HG03520 (cell line): ENCODE data around the gene CLIP3.
A peak's percentile ranks its signal among the peaks of the same experiment; 100 is the strongest.
"Not testable (repeated sequence)": the region's sequence is repeated elsewhere in the genome, so short reads cannot be mapped to it uniquely, and the experiment has no call there.

Source experiments
- ATAC-seq: cut with Tn5 transposase; IDR thresholded peaks from one replicate; pipeline ENCODE4 v1.9.1; 2021; ENCODE audit warnings: mild to moderate bottlenecking, moderate library complexity; ENCODE audit not compliant: unreplicated experiment

The CLIP3 gene

DNA sequence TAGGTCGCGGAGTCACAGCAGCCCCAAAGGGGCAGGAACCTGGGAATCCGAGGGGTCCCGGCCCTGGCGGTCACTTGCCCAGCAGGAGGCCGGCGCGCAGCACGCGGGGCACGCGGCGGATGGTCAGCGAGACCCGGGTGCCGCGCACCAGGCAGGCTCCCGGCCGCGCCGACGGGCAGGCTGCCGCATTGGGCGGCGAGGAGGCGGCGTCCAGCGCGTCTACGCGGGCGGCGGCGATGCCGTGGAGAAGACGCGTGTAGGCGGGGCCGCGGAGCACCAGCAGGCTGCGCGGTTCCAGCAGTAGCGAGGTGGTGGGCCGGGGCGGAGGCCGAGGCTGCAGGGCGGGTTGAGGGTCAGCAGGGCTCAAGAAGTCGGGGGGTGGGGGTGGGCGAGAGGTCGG is 23.5 kb downstream of the CLIP3 start:
- no peak for ATAC-seq

DNA sequence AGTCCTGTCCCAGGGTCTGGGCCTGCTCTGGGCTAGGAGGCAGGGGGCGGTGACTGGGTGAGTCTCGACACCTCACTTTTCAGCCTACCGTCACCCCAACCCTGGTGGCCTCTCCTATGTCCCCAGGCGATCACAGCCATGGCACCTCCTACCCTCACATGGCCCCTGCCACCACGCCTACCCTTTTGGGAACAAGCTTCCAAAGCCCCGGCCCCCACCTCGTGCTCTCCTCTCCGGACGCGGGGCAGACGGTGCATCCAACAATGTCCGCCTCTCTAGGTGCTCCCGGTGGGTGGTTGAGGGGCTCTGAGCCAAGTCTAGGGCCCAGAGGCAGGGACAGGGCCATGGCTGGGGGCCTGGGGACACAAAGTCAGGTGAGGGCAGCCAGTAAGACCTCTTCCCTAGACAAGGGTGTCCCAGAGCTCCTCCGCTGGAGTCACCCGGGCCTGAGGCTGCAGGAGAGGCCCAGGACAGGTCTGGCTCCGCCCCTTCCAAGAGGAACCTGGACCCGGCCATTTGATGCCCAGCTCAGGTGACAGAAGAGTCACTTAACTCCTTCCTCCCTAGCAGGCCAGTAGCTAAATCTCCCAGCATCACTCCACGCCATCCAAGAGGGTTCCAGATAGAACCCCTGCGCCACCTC is 24.2 kb downstream of the CLIP3 start, which contains the start of gene SYNE4:
TSS of gene SYNE4 (minus strand) at position 478 of the 643 bp plus-strand sequence. CDS start at position 346, 132 bp downstream.
- ATAC-seq: no peak

DNA sequence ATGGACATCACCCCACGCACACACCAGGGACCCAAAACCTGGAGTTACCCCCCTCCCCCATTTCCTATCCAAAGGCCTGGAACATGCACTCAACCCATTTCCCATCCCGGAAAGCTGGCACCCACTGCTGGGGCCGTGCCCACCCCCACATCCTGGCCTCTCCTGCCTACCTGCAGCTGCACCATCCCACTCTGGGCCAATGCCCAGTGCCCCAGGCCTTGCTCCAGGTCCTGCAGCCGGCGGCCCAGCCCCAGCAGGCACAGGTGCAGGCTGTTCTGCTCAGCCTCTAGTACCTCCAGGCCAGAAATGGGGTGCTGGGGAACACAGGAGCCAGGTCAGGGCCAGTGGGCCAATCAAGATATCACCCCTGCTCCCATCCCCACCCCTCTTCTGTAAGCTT is 25.7 kb downstream of the CLIP3 start:
- no peak for ATAC-seq

DNA sequence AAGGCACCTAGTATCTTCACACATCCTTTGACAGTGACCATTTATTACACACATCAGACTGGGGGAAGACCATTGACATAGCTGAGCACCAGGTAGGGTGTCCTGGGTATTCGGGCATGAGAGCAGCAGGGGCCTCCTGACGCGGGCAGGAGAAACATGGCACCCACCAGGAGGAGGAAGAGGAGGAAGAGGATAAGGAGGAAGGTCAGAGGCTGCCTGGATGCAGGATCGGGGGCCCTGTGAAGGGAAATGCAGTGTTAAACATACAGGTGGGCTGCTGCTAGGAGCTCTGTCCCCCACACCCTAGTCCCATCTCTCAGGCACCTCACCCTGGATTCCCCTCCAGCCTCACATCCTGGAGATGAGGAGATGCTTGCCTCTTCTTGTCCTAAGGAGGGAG is 29.4 kb downstream of the CLIP3 start:
- ATAC-seq: no peak

DNA sequence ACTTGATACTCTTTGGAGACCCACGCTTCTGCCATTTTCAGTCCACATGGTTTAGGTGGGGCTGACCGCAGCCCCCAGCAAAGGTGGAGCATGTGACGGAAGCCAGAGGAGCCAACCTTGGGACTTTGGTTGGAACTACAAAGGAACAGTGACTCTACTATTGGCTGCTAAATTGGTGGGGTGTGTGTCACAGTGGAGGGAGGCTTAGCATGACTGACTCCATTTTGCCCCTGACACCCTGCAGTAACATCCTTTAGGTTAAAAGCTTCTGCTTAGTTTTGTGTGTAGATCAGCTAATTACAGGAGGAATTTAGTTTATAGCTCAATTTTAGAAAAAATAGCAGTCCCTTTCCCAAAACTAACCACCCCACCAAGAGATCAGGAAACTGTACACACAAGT is 31.1 kb downstream of the CLIP3 start:
- no peak for ATAC-seq

DNA sequence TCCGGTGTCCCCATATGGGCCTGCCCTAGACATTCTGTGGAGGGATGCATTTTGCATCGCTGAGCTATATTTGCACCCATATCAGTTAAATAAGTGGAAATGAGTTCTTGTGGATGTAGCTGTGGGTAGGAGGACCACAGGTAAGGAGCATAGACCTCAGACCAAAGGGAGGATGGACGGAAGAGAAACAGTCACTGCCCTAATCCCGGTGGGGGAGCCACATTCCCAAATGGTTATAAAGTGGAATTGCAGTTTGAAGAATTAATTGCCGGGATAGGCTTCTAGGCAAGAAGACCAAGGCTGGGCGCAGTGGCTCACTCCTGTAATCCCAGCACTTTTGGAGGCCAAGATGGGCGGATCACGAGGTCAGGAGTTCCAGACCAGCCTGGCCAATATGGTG is 35.9 kb downstream of the CLIP3 start:
- ATAC-seq: no peak

DNA sequence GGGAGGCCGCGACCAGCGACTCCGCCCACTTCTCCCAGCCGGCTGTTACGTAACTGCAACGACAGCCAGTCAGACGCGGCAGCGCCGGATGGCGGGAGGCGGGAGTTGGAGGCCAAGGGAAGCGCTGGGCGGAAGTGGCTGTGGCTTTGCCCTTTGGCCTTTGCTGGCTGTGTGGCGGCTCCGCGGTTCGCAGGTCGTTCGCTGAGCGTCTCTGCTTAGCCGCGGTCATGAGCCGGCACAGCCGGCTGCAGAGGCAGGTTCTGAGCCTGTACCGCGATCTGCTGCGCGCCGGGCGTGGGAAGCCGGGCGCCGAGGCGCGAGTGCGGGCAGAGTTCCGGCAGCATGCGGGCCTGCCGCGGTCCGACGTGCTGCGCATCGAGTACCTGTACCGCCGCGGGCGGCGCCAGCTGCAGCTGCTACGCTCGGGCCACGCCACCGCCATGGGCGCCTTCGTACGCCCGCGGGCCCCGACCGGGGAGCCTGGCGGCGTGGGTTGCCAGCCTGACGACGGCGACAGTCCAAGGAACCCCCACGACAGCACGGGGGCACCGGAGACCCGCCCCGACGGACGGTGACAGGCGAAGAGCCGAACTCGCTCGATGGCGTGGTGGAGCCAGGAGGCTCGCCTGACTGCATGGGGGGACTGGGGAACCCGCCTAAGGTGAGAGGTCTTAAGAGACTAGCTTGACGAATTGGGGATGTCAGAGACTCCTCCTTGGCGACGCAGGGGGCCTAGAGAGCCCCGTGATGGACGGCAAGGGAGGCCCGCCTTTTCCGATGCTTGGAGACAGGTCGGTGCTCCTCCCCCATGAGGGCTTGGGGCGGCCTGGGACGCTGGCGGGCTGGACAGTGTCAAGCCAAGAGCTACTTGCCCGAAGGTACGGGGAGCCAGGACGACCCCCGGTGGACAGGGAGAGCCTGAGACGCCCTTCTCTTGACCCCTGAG is 37.4 kb downstream of the CLIP3 start, which contains the start of gene SDHAF1:
TSS of gene SDHAF1 (plus strand) at position 141 of the 946 bp plus-strand sequence. CDS start at position 228, 87 bp downstream.
- ATAC-seq: peak; percentile 84

DNA sequence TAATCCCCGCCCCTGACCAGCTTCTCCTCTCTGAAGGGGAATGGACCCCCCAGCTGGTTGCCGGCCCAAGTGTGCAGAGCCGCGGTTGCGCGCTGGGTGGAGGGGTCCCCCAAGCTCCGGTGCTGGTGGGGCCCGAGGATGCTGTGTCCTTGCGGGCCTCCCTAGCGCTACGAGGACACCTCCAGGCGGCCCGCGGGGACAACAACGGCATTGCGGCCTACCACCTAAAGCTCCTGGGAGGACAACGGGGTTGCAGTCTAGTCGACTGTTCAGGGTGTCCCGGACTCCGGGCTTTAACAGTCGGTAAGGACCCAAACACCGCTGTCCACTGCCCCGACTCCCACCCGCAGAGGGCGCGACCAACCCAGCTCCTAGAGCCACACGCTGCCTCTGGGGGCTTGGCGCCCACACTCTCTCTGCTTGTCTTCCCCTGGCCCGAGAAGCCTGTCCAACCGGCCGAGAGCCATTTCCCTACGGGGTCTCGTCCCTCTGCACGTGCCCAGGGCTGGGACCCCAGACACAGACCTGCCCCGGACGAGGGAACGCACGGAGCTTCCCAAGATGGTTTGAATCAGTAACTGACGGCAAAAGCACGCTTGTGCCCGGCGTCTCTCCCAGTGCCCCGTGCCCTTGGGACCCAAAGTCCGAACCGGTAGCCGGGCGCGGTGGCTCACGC is 38.6 kb downstream of the CLIP3 start:
- ATAC-seq: no peak

DNA sequence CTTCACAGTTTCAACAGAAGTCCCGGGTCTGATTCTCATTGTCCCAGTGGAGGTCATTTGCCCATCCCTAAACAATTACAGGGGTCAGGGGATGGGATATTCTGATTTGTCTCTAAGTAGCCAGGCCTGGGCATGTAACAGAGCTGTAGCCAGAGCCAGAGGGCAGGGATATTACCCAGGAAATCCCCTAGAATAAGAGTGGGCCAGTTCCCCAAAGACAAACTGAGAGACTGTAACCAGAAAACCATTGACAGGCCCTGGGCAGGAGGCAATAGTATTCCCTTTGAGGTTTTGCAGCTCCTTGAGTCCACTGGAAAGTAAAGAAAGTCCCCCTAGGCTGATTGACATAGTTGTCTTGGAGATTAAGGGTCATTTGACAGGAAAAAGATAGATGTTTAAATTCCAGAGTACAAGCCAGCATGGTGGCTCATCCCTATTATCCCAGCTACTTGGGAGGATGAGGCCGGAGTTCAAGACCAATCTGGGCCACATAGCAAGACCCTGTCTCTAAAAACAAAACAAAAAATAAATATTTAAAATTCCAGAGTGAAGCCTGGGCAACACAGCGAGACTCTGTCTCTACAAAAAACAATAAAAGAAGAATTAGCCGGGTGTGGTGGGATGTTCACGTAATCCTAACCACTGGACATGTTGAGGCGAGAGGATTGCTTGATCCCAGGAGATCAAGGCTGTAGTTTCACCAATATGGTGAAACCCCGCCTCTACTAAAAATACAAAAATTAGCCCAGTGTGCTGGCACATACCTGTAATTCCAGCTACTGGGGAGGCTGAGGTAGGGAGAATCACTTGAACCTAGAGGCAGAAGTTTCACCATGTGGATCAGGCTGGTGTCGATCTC is 39.5 kb downstream of the CLIP3 start:
- no peak for ATAC-seq

DNA sequence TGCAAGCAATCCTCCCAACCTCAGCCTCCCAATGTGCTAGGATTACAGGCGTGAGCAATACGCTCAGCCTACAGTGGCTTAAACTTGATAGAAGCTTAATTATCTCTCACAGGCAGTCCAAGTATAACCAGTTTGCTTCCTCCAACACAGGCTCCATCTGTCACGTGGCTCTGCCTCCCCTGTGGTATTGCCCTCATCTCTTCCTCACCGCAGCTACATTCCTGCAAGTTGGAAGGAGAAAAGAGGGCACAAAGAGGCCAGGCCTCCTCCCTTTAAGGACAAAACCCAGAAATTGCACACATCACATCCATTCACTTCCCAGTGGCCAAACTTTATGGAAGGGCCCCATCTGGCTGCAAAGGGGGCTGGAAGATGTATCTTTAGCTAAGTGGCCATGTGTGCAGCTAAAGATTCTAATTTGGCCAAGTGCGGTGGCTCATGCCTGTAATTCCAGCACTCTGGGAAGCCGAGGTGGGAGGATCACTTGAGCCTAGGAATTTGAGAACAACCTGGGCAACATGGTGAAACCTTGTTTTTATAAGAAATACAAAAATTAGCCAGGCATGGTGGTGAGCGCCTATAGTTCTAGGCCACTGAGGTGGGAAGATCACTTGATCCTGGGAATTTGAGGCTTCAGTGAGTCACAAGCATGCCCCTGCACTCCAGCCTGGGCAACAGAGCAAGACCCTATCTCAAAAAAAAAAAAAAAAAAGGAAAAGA is 40.8 kb downstream of the CLIP3 start:
- ATAC-seq: no peak

DNA sequence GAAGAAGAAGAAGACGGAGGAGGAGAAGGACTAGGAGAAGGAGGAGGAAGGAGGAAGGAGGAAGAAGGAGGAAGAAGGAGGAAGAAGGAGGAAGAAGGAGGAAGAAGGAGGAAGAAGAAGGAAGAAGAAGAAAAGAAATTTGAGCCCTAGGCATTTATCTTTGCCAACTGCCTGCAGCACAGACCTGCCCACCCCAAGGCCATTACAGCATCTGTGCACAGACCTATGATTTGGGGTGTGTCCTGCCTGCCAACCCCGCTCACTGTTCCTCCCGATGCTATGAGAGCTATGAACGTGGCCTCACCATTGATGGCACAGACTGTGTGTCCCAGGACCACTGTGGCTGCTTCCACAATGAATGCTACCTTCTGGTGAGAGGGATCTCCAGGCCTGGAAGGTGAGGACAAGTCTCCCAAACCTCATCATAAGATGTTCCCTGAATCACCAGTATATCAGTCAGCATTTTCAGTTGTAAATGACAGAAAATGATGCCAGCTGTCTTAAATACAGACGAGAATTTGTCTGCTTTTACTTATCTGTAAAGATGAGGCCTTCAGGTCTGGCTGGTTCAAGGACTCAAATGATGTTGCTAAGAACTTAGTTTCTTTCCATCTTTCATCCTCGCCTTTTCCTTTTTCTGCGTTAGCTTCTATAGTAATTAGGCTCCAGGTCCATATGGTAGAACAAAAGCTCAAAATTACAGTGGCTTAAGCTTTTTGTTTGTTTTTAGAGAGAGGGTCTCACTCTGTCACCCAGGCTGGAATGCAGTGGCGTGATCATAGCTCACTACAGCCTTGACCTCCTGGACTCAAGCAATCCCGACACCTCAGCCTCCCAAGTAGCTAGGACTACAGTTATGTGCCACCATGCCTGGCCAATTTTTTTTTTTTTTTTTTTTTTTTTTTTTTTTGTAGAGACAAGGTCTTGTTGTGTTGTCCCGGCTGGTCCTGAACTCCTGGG is 41.6 kb downstream of the CLIP3 start:
- ATAC-seq: no peak

DNA sequence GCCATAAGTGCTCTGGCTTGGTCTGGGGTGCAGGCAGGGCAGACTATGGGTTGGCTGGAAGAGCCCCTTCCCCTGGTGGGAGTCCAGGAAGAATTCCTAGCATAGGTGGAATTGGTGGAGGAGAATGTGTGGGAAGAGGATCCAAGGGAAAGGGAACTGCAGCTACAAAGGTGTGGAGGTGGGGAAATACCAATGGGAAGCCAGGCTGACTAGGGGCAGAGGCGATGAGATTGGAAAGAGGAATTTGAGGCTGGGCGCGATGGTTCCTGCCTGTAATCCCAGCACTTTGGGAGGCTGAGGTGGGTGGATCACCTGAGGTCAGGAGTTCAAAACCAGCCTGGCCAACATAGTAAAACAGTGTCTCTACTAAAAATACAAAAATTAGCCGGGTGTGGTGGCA is 42.5 kb downstream of the CLIP3 start:
- ATAC-seq: no peak

DNA sequence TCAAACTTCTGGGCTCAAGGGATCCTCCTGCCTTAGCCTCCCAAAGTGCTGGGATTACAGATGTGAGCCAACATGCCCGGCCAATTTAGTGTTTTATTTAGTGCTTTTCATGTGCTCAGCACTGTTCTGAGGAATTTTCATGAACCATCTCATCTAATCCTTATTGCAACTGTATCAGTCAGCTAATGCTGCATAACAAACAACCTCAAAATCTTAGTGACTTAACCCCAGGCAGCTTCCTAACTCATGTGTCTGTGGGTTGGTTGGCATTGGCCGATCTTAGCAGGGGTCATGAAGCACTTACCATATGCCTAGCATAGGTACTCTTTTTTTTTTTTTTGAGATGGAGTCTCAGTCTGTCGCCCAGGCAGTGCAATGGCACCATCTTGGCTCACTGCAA is 43.8 kb downstream of the CLIP3 start:
- ATAC-seq: no peak

DNA sequence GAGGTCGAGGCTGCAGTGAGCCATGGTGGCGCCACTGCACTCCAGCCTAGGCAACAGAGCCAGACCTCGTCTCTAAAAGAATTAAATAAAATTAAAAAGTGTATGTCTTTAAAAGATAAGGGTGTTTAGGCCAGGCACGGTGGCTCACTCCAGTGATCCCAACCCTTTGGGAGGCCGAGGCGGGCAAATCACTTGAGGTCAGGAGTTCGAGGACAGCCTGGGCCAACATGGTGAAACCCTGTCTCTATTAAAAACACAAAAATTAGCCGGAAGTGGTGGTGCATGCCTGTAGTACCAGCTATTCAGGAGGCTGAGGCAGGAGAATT is 45.1 kb downstream of the CLIP3 start:
- no peak for ATAC-seq

DNA sequence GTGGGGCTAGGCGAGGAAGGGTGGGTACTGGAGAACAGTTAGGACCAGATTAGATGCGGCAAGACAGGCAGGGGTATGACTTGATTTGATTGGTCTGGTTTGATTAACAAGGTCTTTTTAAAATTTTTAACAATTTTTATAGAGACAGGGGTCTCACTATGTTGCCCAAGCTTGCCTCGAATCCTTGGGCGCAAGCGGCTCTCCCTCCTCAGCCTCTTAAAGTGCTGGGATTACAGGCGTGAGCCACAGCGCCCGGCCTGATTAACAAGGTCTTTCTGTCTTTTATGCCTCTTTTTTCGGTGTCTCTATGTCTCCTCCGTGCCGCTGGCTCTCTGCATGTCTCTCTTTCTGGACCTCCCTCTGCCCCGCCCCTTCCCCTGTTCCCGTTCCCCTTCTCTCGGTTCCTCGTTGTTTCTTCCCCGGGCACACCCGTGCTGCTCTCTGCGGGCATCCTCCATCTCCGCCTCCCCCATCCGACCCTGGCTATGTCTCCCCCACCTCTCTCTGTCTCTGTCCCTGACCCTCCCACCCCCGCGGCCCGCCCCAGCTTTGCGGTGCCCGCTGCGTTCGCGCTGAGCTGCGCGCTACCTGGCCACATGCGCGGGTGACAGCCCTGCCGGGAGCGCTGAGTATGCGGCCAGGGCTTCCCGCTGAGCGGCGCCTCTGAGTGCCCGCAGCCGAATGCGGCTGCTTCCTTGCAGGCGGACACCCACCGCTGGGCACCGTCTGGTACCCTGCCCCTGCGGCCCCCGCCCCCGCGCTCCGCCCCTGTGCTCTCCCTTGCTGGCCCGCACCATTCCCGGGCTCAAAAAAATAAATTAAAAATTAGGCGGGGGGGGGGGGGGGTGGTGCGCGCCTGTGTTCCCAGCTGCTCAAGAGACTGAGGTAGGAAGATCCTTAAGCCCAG is 45.8 kb downstream of the CLIP3 start:
- ATAC-seq: no peak

DNA sequence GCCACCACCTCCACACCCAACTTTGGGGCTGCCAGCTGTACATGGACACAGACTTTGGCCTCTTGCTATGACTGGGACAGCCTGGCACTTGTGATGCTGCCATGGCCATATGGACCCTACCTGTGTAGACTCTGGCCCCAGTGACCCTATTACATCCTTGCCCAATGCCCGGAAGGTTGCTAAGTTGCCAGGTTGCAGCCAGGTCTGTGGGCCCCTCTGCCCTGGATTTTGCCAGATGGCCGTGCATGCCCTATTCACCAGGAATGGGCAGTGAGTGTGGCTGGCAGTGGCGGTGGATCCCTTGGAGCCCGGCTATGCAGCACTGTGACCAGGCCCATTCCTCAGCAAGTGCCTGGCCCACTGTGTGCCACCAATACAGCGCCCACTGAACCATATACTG is 46.6 kb downstream of the CLIP3 start:
- no peak for ATAC-seq

DNA sequence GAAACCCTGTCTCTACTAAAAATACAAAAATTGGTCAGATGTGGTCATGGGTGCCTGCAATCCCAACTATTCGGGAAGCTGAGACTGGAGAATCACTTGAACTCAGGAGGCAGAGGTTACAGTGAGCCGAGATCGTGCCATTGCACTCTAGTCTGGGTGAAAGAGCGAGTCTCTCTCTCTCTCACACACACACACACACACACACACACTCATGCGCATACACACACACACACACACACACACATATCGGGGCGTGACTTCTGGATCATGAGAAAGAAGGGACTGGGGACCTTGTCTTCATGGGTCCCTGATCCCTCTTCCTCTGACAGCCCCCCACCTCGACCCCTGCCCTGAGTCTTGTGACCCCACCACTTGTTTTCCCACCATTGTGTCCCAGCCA is 49.5 kb downstream of the CLIP3 start:
- no peak for ATAC-seq

DNA sequence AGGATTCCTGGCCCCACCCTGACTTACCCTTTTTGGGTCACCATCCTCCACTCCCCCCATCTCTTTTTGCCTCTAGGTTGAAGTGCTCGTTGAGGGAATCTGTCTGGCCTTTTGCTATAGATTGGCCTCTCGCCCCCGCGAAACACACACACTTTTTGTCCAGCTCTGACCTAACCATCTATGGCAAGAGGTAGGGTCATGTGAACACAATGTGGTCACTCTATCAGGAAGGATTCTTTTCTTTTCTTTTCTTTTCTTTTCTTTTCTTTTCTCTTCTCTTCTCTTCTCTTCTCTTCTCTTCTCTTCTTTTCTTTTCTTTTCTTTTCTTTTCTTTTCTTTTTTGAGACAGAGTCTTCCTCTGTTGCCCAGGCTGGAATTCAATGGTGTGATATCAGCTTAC is 51.7 kb downstream of the CLIP3 start:
- ATAC-seq: not testable (repeated sequence)
